ENCODE measurements around the gene WFIKKN1.

The WFIKKN1 gene

GRCh38 chr16:630815-631405 lies at the start of gene WFIKKN1:
Gene WFIKKN1 (plus strand): TSS chr16:630985. CDS start chr16:631254, 269 bp downstream.
- no peak for TF ChIP-seq RARB (CRISPR knock-in tag; IDR thresholded peaks at IDR 0.05)
- TF ChIP-seq, protein P1, sequence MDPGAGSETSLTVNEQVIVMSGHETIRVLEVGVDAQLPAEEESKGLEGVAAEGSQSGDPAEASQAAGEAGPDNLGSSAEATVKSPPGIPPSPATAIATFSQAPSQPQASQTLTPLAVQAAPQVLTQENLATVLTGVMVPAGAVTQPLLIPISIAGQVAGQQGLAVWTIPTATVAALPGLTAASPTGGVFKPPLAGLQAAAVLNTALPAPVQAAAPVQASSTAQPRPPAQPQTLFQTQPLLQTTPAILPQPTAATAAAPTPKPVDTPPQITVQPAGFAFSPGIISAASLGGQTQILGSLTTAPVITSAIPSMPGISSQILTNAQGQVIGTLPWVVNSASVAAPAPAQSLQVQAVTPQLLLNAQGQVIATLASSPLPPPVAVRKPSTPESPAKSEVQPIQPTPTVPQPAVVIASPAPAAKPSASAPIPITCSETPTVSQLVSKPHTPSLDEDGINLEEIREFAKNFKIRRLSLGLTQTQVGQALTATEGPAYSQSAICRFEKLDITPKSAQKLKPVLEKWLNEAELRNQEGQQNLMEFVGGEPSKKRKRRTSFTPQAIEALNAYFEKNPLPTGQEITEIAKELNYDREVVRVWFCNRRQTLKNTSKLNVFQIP (CRISPR knock-in tag; IDR thresholded peaks at IDR 0.05; ENCODE audit: borderline replicate concordance, low read depth) = no peak
- no peak for TF ChIP-seq SNAI2 (CRISPR knock-in tag; IDR thresholded peaks at IDR 0.05)
- TF ChIP-seq PATZ1 (CRISPR knock-in tag; IDR thresholded peaks at IDR 0.05; ENCODE audit: borderline replicate concordance) = no peak
- TF ChIP-seq ZNF8 (CRISPR knock-in tag; IDR thresholded peaks at IDR 0.05) = no peak
- TF ChIP-seq CSDC2 (CRISPR knock-in tag; IDR thresholded peaks at IDR 0.05) = no peak
- TF ChIP-seq GLIS3 (CRISPR knock-in tag; IDR thresholded peaks at IDR 0.05) = no peak
- ATAC-seq = no peak

GRCh38 chr16:582218-582613 lies 48.6 kb upstream of the WFIKKN1 start:
- no peak for ATAC-seq
- TF ChIP-seq PPARA (CRISPR knock-in tag; IDR thresholded peaks at IDR 0.05; ENCODE audit: borderline replicate concordance) (no peak), ISL1 (CRISPR knock-in tag; IDR thresholded peaks at IDR 0.05) (no peak), GLIS3 (CRISPR knock-in tag; IDR thresholded peaks at IDR 0.05) (no peak), OSR1 (CRISPR knock-in tag; IDR thresholded peaks at IDR 0.05) (no peak), BACH2 (CRISPR knock-in tag; IDR thresholded peaks at IDR 0.05; ENCODE audit: borderline replicate concordance) (no peak), ESRRG (CRISPR knock-in tag; IDR thresholded peaks at IDR 0.05) (no peak), ZFP3 (CRISPR knock-in tag; IDR thresholded peaks at IDR 0.05) (no peak), RARB (CRISPR knock-in tag; IDR thresholded peaks at IDR 0.05) (no peak)
- TF ChIP-seq, protein P2, sequence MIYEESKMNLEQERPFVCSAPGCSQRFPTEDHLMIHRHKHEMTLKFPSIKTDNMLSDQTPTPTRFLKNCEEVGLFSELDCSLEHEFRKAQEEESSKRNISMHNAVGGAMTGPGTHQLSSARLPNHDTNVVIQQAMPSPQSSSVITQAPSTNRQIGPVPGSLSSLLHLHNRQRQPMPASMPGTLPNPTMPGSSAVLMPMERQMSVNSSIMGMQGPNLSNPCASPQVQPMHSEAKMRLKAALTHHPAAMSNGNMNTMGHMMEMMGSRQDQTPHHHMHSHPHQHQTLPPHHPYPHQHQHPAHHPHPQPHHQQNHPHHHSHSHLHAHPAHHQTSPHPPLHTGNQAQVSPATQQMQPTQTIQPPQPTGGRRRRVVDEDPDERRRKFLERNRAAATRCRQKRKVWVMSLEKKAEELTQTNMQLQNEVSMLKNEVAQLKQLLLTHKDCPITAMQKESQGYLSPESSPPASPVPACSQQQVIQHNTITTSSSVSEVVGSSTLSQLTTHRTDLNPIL (CRISPR knock-in tag; IDR thresholded peaks at IDR 0.05; ENCODE audit: low read depth) = no peak
- TF ChIP-seq, protein P3, sequence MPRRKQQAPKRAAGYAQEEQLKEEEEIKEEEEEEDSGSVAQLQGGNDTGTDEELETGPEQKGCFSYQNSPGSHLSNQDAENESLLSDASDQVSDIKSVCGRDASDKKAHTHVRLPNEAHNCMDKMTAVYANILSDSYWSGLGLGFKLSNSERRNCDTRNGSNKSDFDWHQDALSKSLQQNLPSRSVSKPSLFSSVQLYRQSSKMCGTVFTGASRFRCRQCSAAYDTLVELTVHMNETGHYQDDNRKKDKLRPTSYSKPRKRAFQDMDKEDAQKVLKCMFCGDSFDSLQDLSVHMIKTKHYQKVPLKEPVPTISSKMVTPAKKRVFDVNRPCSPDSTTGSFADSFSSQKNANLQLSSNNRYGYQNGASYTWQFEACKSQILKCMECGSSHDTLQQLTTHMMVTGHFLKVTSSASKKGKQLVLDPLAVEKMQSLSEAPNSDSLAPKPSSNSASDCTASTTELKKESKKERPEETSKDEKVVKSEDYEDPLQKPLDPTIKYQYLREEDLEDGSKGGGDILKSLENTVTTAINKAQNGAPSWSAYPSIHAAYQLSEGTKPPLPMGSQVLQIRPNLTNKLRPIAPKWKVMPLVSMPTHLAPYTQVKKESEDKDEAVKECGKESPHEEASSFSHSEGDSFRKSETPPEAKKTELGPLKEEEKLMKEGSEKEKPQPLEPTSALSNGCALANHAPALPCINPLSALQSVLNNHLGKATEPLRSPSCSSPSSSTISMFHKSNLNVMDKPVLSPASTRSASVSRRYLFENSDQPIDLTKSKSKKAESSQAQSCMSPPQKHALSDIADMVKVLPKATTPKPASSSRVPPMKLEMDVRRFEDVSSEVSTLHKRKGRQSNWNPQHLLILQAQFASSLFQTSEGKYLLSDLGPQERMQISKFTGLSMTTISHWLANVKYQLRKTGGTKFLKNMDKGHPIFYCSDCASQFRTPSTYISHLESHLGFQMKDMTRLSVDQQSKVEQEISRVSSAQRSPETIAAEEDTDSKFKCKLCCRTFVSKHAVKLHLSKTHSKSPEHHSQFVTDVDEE (CRISPR knock-in tag; IDR thresholded peaks at IDR 0.05) = no peak
- TF ChIP-seq, protein P4, sequence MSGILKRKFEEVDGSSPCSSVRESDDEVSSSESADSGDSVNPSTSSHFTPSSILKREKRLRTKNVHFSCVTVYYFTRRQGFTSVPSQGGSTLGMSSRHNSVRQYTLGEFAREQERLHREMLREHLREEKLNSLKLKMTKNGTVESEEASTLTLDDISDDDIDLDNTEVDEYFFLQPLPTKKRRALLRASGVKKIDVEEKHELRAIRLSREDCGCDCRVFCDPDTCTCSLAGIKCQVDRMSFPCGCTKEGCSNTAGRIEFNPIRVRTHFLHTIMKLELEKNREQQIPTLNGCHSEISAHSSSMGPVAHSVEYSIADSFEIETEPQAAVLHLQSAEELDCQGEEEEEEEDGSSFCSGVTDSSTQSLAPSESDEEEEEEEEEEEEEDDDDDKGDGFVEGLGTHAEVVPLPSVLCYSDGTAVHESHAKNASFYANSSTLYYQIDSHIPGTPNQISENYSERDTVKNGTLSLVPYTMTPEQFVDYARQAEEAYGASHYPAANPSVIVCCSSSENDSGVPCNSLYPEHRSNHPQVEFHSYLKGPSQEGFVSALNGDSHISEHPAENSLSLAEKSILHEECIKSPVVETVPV (CRISPR knock-in tag; IDR thresholded peaks at IDR 0.05) = no peak

- no peak for ATAC-seq
- TF ChIP-seq PPARA (CRISPR knock-in tag; IDR thresholded peaks at IDR 0.05; ENCODE audit: borderline replicate concordance) (no peak), ZNF70 (CRISPR knock-in tag; IDR thresholded peaks at IDR 0.05) (no peak), ZFP3 (CRISPR knock-in tag; IDR thresholded peaks at IDR 0.05) (no peak), PATZ1 (CRISPR knock-in tag; IDR thresholded peaks at IDR 0.05; ENCODE audit: borderline replicate concordance) (no peak)
- TF ChIP-seq, protein P1 (CRISPR knock-in tag; IDR thresholded peaks at IDR 0.05; ENCODE audit: borderline replicate concordance, low read depth) = no peak
- TF ChIP-seq, protein P4 (CRISPR knock-in tag; IDR thresholded peaks at IDR 0.05) = no peak
These were observed 48.0 kb upstream of the WFIKKN1 start for GRCh38 chr16:582614-583331.

Data from SK-N-SH treated with all-trans-retinoic acid at 6 μM for 48 hours (cell line).